Heart left ventricle (tissue), 16 donors: Measurements from ENCODE around the gene CACNA1D. TPM values are rescaled to one million over a fixed set of nuclear protein-coding genes. Genes with fewer than 3 reads are reported as not detected.

Experiments used
- ATAC-seq, 4 donors: fragments of 200-7000 bp; cut with Tn5 transposase; one replicate each; pipeline ENCODE4 v1.9.1; 2020 to 2022; ENCODE audit warnings: moderate library complexity in 4 of 4, mild to moderate bottlenecking in 3 of 4, moderate number of reproducible peaks in 1 of 4
- DNase-seq, 5 donors: peaks; one replicate each; pipeline ENCODE4 v3.0.0-alpha.2; 2020
- H3K27ac ChIP-seq, 12 donors: fragments of 200-600 bp; sonication (generic) in 4 of 12; one replicate each; pipeline versions ENCODE4 v1.5.0 to v1.8.0; 2016 to 2022; ENCODE audit warnings: mild to moderate bottlenecking in 2 of 12
- H3K27me3 ChIP-seq, 9 donors: fragments of 200-600 bp; sonication (generic) in 2 of 9; one replicate each; pipeline versions ENCODE4 v1.5.1 to v1.8.0; 2016 to 2022; ENCODE audit warnings: mild to moderate bottlenecking in 3 of 9
- H3K36me3 ChIP-seq, 9 donors: fragments of 200-600 bp; sonication (generic) in 2 of 9; one replicate each; pipeline versions ENCODE4 v1.5.0 to v1.8.0; 2018 to 2022; ENCODE audit warnings: mild to moderate bottlenecking in 2 of 9
- H3K4me1 ChIP-seq, 12 donors: fragments of 200-600 bp; sonication (generic) in 4 of 12; one replicate each; pipeline versions ENCODE4 v1.5.0 to v1.8.0; 2016 to 2022; ENCODE audit warnings: mild to moderate bottlenecking in 3 of 12
- H3K4me3 ChIP-seq, 12 donors: fragments of 200-600 bp; sonication (generic) in 4 of 12; one replicate each; pipeline versions ENCODE4 v1.5.0 to v1.8.0; 2017 to 2022; ENCODE audit warnings: mild to moderate bottlenecking in 9 of 12, moderate library complexity in 4 of 12
- H3K9me3 ChIP-seq, 12 donors: fragments of 200-600 bp; sonication (generic) in 4 of 12; one replicate each; pipeline versions ENCODE4 v1.5.0 to v1.8.0; 2016 to 2022; ENCODE audit warnings: mild to moderate bottlenecking in 1 of 12
- CTCF ChIP-seq, 12 donors: fragments of 200-600 bp; sonication (generic) in 4 of 12; IDR thresholded peaks; one replicate each; pipeline versions ENCODE4 v1.5.0 to v1.8.0; 2018 to 2022; ENCODE audit warnings: antibody characterized with exemption in 12 of 12, mild to moderate bottlenecking in 5 of 12
- POLR2A ChIP-seq, 2 donors: fragments of 450-650 bp; IDR thresholded peaks; one replicate each; pipeline ENCODE4 v1.6.1; 2017; ENCODE audit warnings: antibody characterized with exemption in 2 of 2, mild to moderate bottlenecking in 2 of 2, moderate library complexity in 2 of 2
- WGBS, 4 donors: extraction: QIAGEN DNeasy Blood & Tissue Kit in 2 of 4; methylation state at CpG; one replicate each; pipeline versions ENCODE4 v1.1.5 to v1.1.7; 2013 to 2018; 5-methylcytosine and 5-hydroxymethylcytosine counted together
- intact Hi-C, 10 donors: fragments of 100-400 bp; cut with DNase I; formaldehyde crosslinking; loops; one replicate each; pipeline versions ENCODE4 v1.11.1 to v1.14.2; 2022
- polyA plus RNA-seq, 2 donors: library from polyadenylated mRNA; stranded (reverse); fragments of 200-250 nt; gene quantifications; one replicate each; pipeline ENCODE4 v1.2.3, GENCODE V29; 2013
- total RNA-seq, 9 donors: library from RNA; depleted of rRNA in 2 of 9; stranded (reverse); fragments of >200 nt in 2 of 9; fragmentation: NEBNext Ultra II Directional in 3 of 9; extraction: Animal tissue kit (Norgen Biotek cat#: 25700) in 3 of 9; gene quantifications; one replicate each; pipeline versions ENCODE4 v1.1.0 to v1.2.4, GENCODE V29; 2016 to 2023
- donor health status: ischemic (EF 13 %, LVEDD 7.1; RV severe dilation, severe dysfunction).
- donor health status: healthy with polysubstance abuse.
- donor health status: DM: no; HTN: yes; CAD: no.
- donor health status: DM: no; HTN: no; CAD: no.
- donor health status: ischemic (EF 25% LVEDD 6.9; RV normal size, moderate dysfunction).
- donor health status: ischemic (EF 25% LVEDD 5.7; RV mildly dilated, moderate dysfunction).
- donor health status: healthy.
- donor health status: DM: yes; HTN: yes; CAD: no.
- donor health status: ischemic (EF 35%, LVEDD 5.7; RV mildly dilated, moderate dysfunction).
- donor health status: nonischemic (EF 11% LVEDD 7.7; RV severe dilation, severe dysfunction).
- donor health status: DM: yes; HTN: yes; CAD: no.
- donor health status: PGD.
- donor health status: ischemic (EF 29% LVEDD 5.4; RV normal size, mild dysfunction).
- donor health status: nonischemic (EF 23%, LVEDD 6.1; RV moderate dilation, normal function).

The CACNA1D gene
- total and polyA plus RNA-seq, 11 donors, result 0.06 to 2.4 (median 0.40) TPM; not detected in 1

GRCh38 chr3:53599771-53600170, 105.4 kb downstream of the CACNA1D start:
- Histone ChIP-seq H3K9me3 (peaks cover 0 to 4% (median 0%) of the 10 kb centered on the region in 12 donors), H3K4me3 (no peak overlapping the region), H3K27me3 (peaks cover 0 to 3% (median 0%) of the 10 kb centered on the region in 9 donors), H3K27ac (no peak overlapping the region), H3K4me1 (no peaks in the 10 kb centered on the region), H3K36me3 (no peaks in the 10 kb centered on the region)
- TF ChIP-seq CTCF (IDR thresholded peaks at IDR 0.05) (no peak), POLR2A (IDR thresholded peaks at IDR 0.05) (no peak)
- DNase-seq (no peak), ATAC-seq (no peak)
- intact Hi-C loops, result no loop called here
- 49 to 96% (median 80%) methylated on average over 2 of the region's 2 CpGs for WGBS, 4 donors

- Histone ChIP-seq H3K4me3 (no peak overlapping the region), H3K27me3 (peaks cover 0 to 3% (median 0%) of the 10 kb centered on the region in 9 donors), H3K4me1 (no peaks in the 10 kb centered on the region), H3K27ac (no peak overlapping the region), H3K36me3 (no peaks in the 10 kb centered on the region), H3K9me3 (peaks cover 0 to 14% (median 7%) of the 10 kb centered on the region in 12 donors)
- DNase-seq (no peak), ATAC-seq (no peak)
- TF ChIP-seq POLR2A (IDR thresholded peaks at IDR 0.05) (no peak), CTCF (IDR thresholded peaks at IDR 0.05) (no peak)
- 83 to 90% (median 86%) methylated on average over 6 of the region's 6 CpGs for WGBS, 4 donors
- intact Hi-C loops, result no loop called here
Observed at GRCh38 chr3:53602866-53603265, 108.5 kb downstream of the CACNA1D start.

GRCh38 chr3:53604232-53604631, 109.8 kb downstream of the CACNA1D start:
- DNase-seq (no peak), ATAC-seq (no peak)
- no peak overlapping the region for H3K27ac ChIP-seq
- intact Hi-C loops, result no loop called here
- H3K4me1 ChIP-seq, result no peaks in the 10 kb centered on the region
- no peaks in the 10 kb centered on the region for H3K36me3 ChIP-seq
- peaks cover 0 to 3% (median 0%) of the 10 kb centered on the region in 9 donors for H3K27me3 ChIP-seq
- no peak overlapping the region for H3K4me3 ChIP-seq
- peaks cover 0 to 24% (median 8%) of the 10 kb centered on the region in 12 donors for H3K9me3 ChIP-seq
- TF ChIP-seq POLR2A (IDR thresholded peaks at IDR 0.05) (no peak), CTCF (IDR thresholded peaks at IDR 0.05) (no peak)

GRCh38 chr3:53606793-53607192, 112.4 kb downstream of the CACNA1D start:
- ATAC-seq (no peak), DNase-seq (no peak)
- no peaks in the 10 kb centered on the region for H3K36me3 ChIP-seq
- intact Hi-C loops, result no loop called here
- H3K9me3 ChIP-seq, result peaks cover 0 to 28% (median 8%) of the 10 kb centered on the region in 12 donors
- H3K4me1 ChIP-seq, result no peaks in the 10 kb centered on the region
- peaks cover 0 to 3% (median 0%) of the 10 kb centered on the region in 9 donors for H3K27me3 ChIP-seq
- H3K27ac ChIP-seq, result no peak overlapping the region
- 58 to 67% (median 61%) methylated on average over 1 of the region's 1 CpG for WGBS, 4 donors
- no peak overlapping the region for H3K4me3 ChIP-seq
- no peak for TF ChIP-seq POLR2A (IDR thresholded peaks at IDR 0.05)
- TF ChIP-seq CTCF (IDR thresholded peaks at IDR 0.05), result no peak
